AG04450 (cell line): ENCODE measurements around the gene CCL15. TPM values are rescaled to one million over a fixed set of nuclear protein-coding genes. Genes with fewer than 3 reads are reported as not detected.

Experiments used
- CTCF ChIA-PET: fragments of 300-600, 350-600 bp; formaldehyde crosslinking; extraction: SDS; loops from one replicate; lab custom pipeline; 2022; ENCODE audit warnings: antibody characterized with exemption, inconsistent platforms; lab: Charles Lee
- POLR2A ChIA-PET: fragments of 350-600 bp; formaldehyde crosslinking; extraction: SDS; loops from one replicate; lab custom pipeline; 2021; ENCODE audit warnings: antibody characterized with exemption, inconsistent platforms; lab: Yijun Ruan, JAX
- DNase-seq: peaks from one replicate; pipeline ENCODE4 v3.0.0-alpha.2; 2011; ENCODE audit warnings: low read depth, low spot score
- H3K27ac ChIP-seq: one replicate; pipeline ENCODE4 v1.5.1; 2012; ENCODE audit warnings: low read depth, low read length, control low read depth
- H3K27me3 ChIP-seq: one replicate; pipeline ENCODE4 v1.6.0; 2012; ENCODE audit warnings: low read length; ENCODE audit not compliant: control insufficient read depth, insufficient read depth
- H3K4me3 ChIP-seq: 2 replicates; pipeline ENCODE4 v1.5.1; 2011; ENCODE audit warnings: mild to moderate bottlenecking, low read depth, low read length, control low read depth
- H3K9me3 ChIP-seq: 2 replicates; pipeline ENCODE4 v1.5.1; 2012; ENCODE audit warnings: low read length; ENCODE audit not compliant: control insufficient read depth, insufficient read depth
- polyA plus RNA-seq: library from polyadenylated mRNA; depleted of rRNA; stranded (reverse); fragments of >200 nt; gene quantifications from 2 replicates; pipeline ENCODE4 v1.2.3, GENCODE V29; 2011; rRNA removed
- TF ChIP-seq, protein P1 (sequence below): IDR thresholded peaks from 2 replicates; pipeline ENCODE4 v1.5.1; 2011; ENCODE audit warnings: low read depth, low read length, control low read depth, inconsistent platforms

The CCL15 gene
- polyA plus RNA-seq, 1 experiment = not detected

DNA sequence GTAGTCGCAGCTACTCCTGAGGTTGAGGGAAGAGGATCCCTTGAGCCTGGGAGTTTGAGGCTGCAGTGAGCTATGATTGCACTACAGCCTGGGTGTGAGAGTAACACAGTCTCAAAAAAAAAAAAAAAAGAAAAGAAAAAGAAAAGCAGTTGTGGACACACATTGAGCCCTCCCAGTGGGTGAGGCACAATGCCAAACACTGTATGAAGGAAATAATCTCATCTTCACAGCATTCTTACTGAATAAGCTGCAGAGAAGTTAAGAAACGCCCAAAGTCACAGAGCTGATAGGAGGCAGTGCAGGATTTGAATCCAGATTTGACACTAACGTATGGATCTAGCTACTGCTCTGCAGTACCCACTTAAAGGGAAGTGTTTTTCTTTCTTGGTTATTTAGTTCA, 52.0 kb downstream of the CCL15 start:
- TF ChIP-seq, protein P1, sequence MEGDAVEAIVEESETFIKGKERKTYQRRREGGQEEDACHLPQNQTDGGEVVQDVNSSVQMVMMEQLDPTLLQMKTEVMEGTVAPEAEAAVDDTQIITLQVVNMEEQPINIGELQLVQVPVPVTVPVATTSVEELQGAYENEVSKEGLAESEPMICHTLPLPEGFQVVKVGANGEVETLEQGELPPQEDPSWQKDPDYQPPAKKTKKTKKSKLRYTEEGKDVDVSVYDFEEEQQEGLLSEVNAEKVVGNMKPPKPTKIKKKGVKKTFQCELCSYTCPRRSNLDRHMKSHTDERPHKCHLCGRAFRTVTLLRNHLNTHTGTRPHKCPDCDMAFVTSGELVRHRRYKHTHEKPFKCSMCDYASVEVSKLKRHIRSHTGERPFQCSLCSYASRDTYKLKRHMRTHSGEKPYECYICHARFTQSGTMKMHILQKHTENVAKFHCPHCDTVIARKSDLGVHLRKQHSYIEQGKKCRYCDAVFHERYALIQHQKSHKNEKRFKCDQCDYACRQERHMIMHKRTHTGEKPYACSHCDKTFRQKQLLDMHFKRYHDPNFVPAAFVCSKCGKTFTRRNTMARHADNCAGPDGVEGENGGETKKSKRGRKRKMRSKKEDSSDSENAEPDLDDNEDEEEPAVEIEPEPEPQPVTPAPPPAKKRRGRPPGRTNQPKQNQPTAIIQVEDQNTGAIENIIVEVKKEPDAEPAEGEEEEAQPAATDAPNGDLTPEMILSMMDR = no peak
- no peak for DNase-seq
- Histone ChIP-seq H3K27ac (no peak overlapping the region), H3K9me3 (no peaks in the 10 kb centered on the region), H3K27me3 (no peaks in the 10 kb centered on the region), H3K4me3 (no peak overlapping the region)
- ChIA-PET POLR2A (no interaction called here), CTCF (interaction anchor here (0.9 to 2.0 kb wide), 2 partner anchors 20 to 200 kb away, joined by 3 to 9 read pairs; no protein-coding TSS in a partner anchor)

DNA sequence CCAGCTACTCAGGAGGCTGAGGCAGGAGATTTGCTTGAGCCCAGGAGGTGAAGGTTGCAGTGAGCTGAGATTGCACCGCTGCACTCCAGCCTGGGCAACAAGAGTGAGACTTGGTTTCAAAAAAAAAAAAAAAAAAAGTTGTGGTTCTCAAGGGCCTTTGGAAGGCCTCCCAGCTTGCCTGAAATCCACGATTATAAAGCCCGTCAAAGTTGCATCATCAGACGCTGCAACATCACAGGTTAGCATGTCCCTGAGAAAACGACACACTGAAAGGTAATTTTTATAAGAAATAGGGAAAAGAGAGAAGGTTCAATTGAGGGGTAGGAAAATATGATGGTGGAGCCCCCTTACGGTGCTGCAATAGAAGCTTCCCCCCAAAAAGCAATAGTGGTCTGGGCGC, 53.3 kb downstream of the CCL15 start:
- POLR2A ChIA-PET = interaction anchor here (0.7 kb wide), 1 partner anchor 139 kb away, joined by 3 read pairs; the partner anchor contains the start of gene TAF15
- DNase-seq = no peak
- TF ChIP-seq, protein P1 = no peak
- Histone ChIP-seq H3K9me3 (no peaks in the 10 kb centered on the region), H3K27me3 (no peaks in the 10 kb centered on the region), H3K4me3 (no peak overlapping the region), H3K27ac (no peak overlapping the region)
- CTCF ChIA-PET = interaction anchor here (0.7 to 2.0 kb wide), 5 partner anchors 14 to 201 kb away, joined by 3 to 9 read pairs (median 4); no protein-coding TSS in a partner anchor

Other genes starting within 250 kb of the CCL15 start
- gene GAS2L2, start 248.3 kb downstream of the CCL15 start, polyA plus RNA-seq = not detected in 2 replicates
- not detected in 2 replicates for gene C17orf50, start 240.7 kb downstream of the CCL15 start, polyA plus RNA-seq
- gene MMP28, start 205.9 kb downstream of the CCL15 start, polyA plus RNA-seq = 0.15 and 0.17 TPM in 2 replicates
- 51.6 and 66.1 TPM in 2 replicates for gene TAF15, start 192.1 kb downstream of the CCL15 start, polyA plus RNA-seq
- gene HEATR9, start 132.7 kb downstream of the CCL15 start, polyA plus RNA-seq = not detected in 2 replicates
- gene CCL5, start 121.2 kb downstream of the CCL15 start, polyA plus RNA-seq = not detected in 2 replicates
- not detected in 2 replicates for gene RDM1, start 70.8 kb downstream of the CCL15 start, polyA plus RNA-seq
- not detected in 2 replicates for gene LYZL6, start 57.8 kb downstream of the CCL15 start, polyA plus RNA-seq
- not detected in 2 replicates for gene CCL16, start 20.1 kb downstream of the CCL15 start, polyA plus RNA-seq
- not detected in 2 replicates for gene CCL14, start 14.8 kb downstream of the CCL15 start, polyA plus RNA-seq
- gene CCL23, start 16.4 kb upstream of the CCL15 start, polyA plus RNA-seq = not detected in 2 replicates
- not detected in 2 replicates for gene CCL18, start 62.7 kb upstream of the CCL15 start, polyA plus RNA-seq
- gene CCL3, start 88.6 kb upstream of the CCL15 start, polyA plus RNA-seq = not detected in 2 replicates
- gene CCL4, start 102.3 kb upstream of the CCL15 start, polyA plus RNA-seq = not detected in 2 replicates
- 1.2 and 1.3 TPM in 2 replicates for gene TBC1D3B, start 175.1 kb upstream of the CCL15 start, polyA plus RNA-seq
- not detected in 2 replicates for gene CCL3L1, start 195.2 kb upstream of the CCL15 start, polyA plus RNA-seq
- gene CCL4L2, start 209.5 kb upstream of the CCL15 start, polyA plus RNA-seq = not detected in 2 replicates